Loucy (cell line): ENCODE results near the gene NOMO2.
"Not testable (repeated sequence)": the region's sequence is repeated elsewhere in the genome, so short reads cannot be mapped to it uniquely, and the experiment has no call there.

Source experiments
- H2AFZ ChIP-seq: fragments of 200-600 bp; sonication (generic); 2 replicates; pipeline ENCODE4 v1.6.0; 2016; ENCODE audit warnings: antibody characterized with exemption, mild to moderate bottlenecking, low read length, moderate library complexity
- H3F3A ChIP-seq: fragments of 200-600 bp; 2 replicates; pipeline ENCODE4 v1.6.0; 2016; ENCODE audit warnings: antibody characterized with exemption, low read depth, mild to moderate bottlenecking
- H3K27me3 ChIP-seq: fragments of 200-600 bp; sonication (generic); 2 replicates; pipeline ENCODE4 v1.6.1; 2014; ENCODE audit warnings: low read length, mild to moderate bottlenecking; ENCODE audit not compliant: insufficient read depth, poor library complexity, severe bottlenecking
- H3K36me3 ChIP-seq: fragments of 200-600 bp; sonication (generic); 2 replicates; pipeline ENCODE4 v1.6.1; 2016; ENCODE audit warnings: low read length; ENCODE audit not compliant: insufficient read depth
- H3K4me1 ChIP-seq: fragments of 200-600 bp; sonication (generic); 2 replicates; pipeline ENCODE4 v1.5.1; 2014; ENCODE audit warnings: low read length, mild to moderate bottlenecking; ENCODE audit not compliant: insufficient read depth, poor library complexity, severe bottlenecking
- H3K4me2 ChIP-seq: fragments of 200-600 bp; sonication (generic); 2 replicates; pipeline ENCODE4 v1.6.0; 2014; ENCODE audit warnings: antibody characterized with exemption, low read length, low read depth, mild to moderate bottlenecking; ENCODE audit not compliant: poor library complexity, severe bottlenecking
- H3K4me3 ChIP-seq: fragments of 200-600 bp; sonication (generic); 2 replicates; pipeline ENCODE4 v1.5.1; 2014; ENCODE audit warnings: low read length, mild to moderate bottlenecking, mixed read lengths; ENCODE audit not compliant: poor library complexity, severe bottlenecking
- H3K79me2 ChIP-seq: fragments of 200-600 bp; sonication (generic); 2 replicates; pipeline ENCODE4 v1.6.1; 2014; ENCODE audit warnings: low read length; ENCODE audit not compliant: insufficient read depth
- H3K9ac ChIP-seq: fragments of 200-600 bp; sonication (generic); 2 replicates; pipeline ENCODE4 v1.6.0; 2014; ENCODE audit warnings: mild to moderate bottlenecking, low read depth, low read length, moderate library complexity; ENCODE audit not compliant: poor library complexity, severe bottlenecking
- H3K9me2 ChIP-seq: fragments of 200-600 bp; sonication (generic); replicated peaks from 2 replicates; pipeline ENCODE4 v1.6.1; 2016; ENCODE audit warnings: low read depth, low read length, mixed read lengths
- H3K9me3 ChIP-seq: fragments of 200-600 bp; sonication (generic); 2 replicates; pipeline ENCODE4 v1.6.1; 2014; ENCODE audit warnings: mild to moderate bottlenecking, antibody characterized with exemption, low read length, low read depth; ENCODE audit not compliant: insufficient read depth
- H4K20me1 ChIP-seq: fragments of 200-600 bp; sonication (generic); 2 replicates; pipeline ENCODE4 v1.6.0; 2014; ENCODE audit warnings: antibody characterized with exemption, low read length, mild to moderate bottlenecking; ENCODE audit not compliant: insufficient read depth, poor library complexity, severe bottlenecking

The NOMO2 gene

DNA sequence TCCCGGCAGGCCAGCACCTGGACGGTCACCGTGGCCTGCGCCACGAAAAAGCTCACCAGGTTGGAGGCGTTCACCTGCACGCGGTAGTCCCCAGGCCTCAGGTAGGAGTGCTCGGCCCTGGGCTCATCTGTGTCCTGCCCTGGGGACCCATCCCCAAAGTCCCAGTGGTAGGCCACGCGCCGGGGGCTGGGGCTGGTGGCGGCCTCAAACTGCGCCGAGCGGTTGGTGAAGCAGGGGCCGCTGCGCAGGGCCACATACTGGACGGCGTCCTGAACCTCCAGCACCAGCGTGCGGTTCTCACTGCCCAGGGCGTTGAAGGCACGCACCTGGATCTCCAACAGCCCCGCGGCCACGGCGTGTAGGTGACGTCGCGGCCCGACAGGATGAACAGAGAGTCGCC lies 176.6 kb downstream of the NOMO2 start:
- H3F3A ChIP-seq, H3K4me2 ChIP-seq, H3K27me3 ChIP-seq, H3K79me2 ChIP-seq, H3K9ac ChIP-seq, H4K20me1 ChIP-seq, H3K4me1 ChIP-seq, H3K4me3 ChIP-seq, H3K36me3 ChIP-seq, H3K9me3 ChIP-seq, H3K9me2 ChIP-seq, H2AFZ ChIP-seq: not testable (repeated sequence)

DNA sequence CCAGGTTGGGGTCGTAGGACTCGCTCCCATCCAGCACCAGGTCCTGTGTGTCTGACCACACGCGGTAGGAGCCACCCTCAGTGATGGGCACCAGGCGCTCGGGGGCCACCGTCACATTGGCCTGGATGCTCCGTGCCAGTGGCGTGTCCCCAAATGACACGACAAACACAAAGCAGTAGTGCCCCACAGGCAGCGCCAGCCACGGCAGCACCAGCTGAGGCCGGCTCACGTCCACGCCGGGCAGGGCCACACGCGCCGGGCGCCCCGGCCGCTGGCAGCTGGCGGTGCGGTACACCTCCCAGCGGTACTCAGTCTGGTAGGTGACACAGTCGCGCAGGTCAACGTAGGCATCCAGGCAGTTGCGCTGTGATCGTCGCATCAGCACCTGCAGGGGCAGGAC lies 177.0 kb downstream of the NOMO2 start:
- not testable (repeated sequence) for H3K27me3 ChIP-seq, H2AFZ ChIP-seq, H3K79me2 ChIP-seq, H3K4me2 ChIP-seq, H3K9me3 ChIP-seq, H3K36me3 ChIP-seq, H3K4me3 ChIP-seq, H3K9me2 ChIP-seq, H4K20me1 ChIP-seq, H3F3A ChIP-seq, H3K4me1 ChIP-seq, H3K9ac ChIP-seq

DNA sequence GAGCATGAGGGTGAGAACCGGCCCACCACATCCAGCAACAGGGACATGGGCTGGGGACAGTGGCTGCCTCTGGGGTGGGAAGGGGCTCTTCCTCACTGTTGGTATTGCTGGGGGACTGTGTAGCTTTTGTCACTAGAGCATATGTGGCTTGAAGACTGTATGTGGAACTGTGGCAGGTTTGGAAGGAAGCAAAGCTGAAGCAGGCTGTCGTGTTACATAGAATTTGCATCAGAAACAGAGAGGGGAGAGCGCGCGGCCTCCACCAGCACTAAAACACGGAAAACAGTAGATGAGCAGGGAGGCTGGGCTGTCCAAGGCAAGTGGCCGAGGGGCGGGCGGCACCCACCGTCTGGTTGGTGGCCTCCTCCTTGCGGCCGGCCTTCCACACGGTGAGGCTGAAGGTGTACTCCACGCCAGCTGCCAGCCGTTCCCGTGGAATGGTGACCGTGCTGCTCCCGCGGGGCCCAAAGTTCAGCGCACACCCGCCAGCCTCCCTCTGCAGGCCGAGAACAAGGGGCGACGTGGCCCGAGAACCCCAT lies 177.7 kb downstream of the NOMO2 start:
- not testable (repeated sequence) for H3K9ac ChIP-seq, H3K4me1 ChIP-seq, H3K79me2 ChIP-seq, H4K20me1 ChIP-seq, H3K4me2 ChIP-seq, H3K27me3 ChIP-seq, H2AFZ ChIP-seq, H3K9me3 ChIP-seq, H3K36me3 ChIP-seq, H3F3A ChIP-seq, H3K9me2 ChIP-seq, H3K4me3 ChIP-seq

DNA sequence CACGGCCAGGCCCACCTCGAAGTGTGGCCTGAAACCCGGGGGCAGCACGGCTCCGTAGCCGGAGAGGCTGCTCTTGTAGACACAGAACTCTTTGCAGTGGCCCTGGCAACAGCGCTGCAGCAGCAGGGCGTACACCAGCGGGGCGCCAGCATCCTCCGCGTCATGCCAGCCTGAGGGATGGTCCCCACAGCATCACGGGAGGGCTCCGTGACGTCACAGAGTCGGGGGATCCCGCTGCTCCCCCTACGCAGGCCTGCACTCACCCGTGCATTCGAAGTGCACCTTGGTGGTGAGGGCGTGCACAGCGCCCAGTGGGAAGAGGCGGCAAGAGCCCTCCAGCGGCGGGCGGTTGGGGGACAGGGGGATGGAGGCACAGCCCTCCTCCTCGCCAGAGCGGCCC lies 179.2 kb downstream of the NOMO2 start:
- H4K20me1 ChIP-seq, H3K9me3 ChIP-seq, H3K27me3 ChIP-seq, H3K4me3 ChIP-seq, H3K9me2 ChIP-seq, H3K36me3 ChIP-seq, H3K4me1 ChIP-seq, H3K4me2 ChIP-seq, H2AFZ ChIP-seq, H3K9ac ChIP-seq, H3F3A ChIP-seq, H3K79me2 ChIP-seq: not testable (repeated sequence)
